Stomach (tissue), 9 donors: Measurements from ENCODE around the gene NLGN1. TPM values are rescaled to one million over a fixed set of nuclear protein-coding genes. Genes with fewer than 3 reads are reported as not detected.

ENCODE experiments used
- DNase-seq, 2 donors: peaks; one replicate each; pipeline versions ENCODE4 v3.0.0 to v3.0.0-alpha.2; 2013 to 2019
- H3K27ac ChIP-seq, 5 donors: fragments of 200-600 bp in 4 of 5; sonication (generic) in 4 of 5; one replicate each; pipeline ENCODE4 v1.5.1; 2013 to 2019; ENCODE audit warnings: mild to moderate bottlenecking in 1 of 5, moderate library complexity in 1 of 5
- H3K27me3 ChIP-seq, 3 donors: fragments of 200-600 bp; sonication (generic); one replicate each; pipeline ENCODE4 v1.5.1; 2017 to 2019; ENCODE audit warnings: mixed run types in 1 of 3
- H3K36me3 ChIP-seq, 4 donors: fragments of 200-600 bp; sonication (generic); 1 replicate in 3 of 4; 2 replicates in 1 of 4; pipeline ENCODE4 v1.5.1; 2016 to 2019
- H3K4me1 ChIP-seq, 4 donors: fragments of 200-600 bp; sonication (generic); one replicate each; pipeline ENCODE4 v1.5.1; 2016 to 2019
- H3K4me3 ChIP-seq, 4 donors: fragments of 200-600 bp; sonication (generic) in 3 of 4; one replicate each; pipeline ENCODE4 v1.5.1; 2016 to 2019; ENCODE audit warnings: mild to moderate bottlenecking in 1 of 4
- H3K9me3 ChIP-seq, 4 donors: fragments of 200-600 bp; sonication (generic); one replicate each; pipeline ENCODE4 v1.5.1; 2016 to 2019
- EP300 ChIP-seq: sonication (generic); formaldehyde crosslinking; IDR thresholded peaks from one replicate; pipeline ENCODE4 v1.6.1; 2017; ENCODE audit warnings: antibody characterized with exemption
- POLR2A ChIP-seq, 4 donors: fragments of 450-650 bp; IDR thresholded peaks; one replicate each; pipeline ENCODE4 v1.6.1; 2016; ENCODE audit warnings: antibody characterized with exemption in 4 of 4, control low read depth in 2 of 4, mild to moderate bottlenecking in 1 of 4, moderate library complexity in 1 of 4
- POLR2AphosphoS5 ChIP-seq, 3 donors: sonication (generic); formaldehyde crosslinking; IDR thresholded peaks; one replicate each; pipeline ENCODE4 v1.6.1; 2016; ENCODE audit warnings: antibody characterized with exemption in 3 of 3
- WGBS, 5 donors: extraction: QIAGEN DNeasy Blood & Tissue Kit in 3 of 5; methylation state at CpG; one replicate each; pipeline versions ENCODE4 v1.1.5 to v1.1.7; 2013 to 2018; 5-methylcytosine and 5-hydroxymethylcytosine counted together
- intact Hi-C: fragments of 100-400 bp; cut with DNase I; formaldehyde crosslinking; loops from one replicate; pipeline ENCODE4 v1.15.1; 2023; ENCODE audit warnings: low total_unique reads
- polyA plus RNA-seq, 3 donors: library from polyadenylated mRNA; stranded (reverse); fragments of 200-250 nt; gene quantifications; one replicate each; pipeline ENCODE4 v1.2.3, GENCODE V29; 2013
- total RNA-seq, 5 donors: library from RNA; depleted of rRNA; stranded (reverse); fragments of >200 nt; gene quantifications; one replicate each; pipeline versions ENCODE4 v1.1.0 to v1.2.3, GENCODE V29; 2014 to 2016
- TF ChIP-seq, protein P1 (sequence below), 7 experiments: fragments of 450-650 bp in 4 of 7; fragments of 200-600 bp in 3 of 7; sonication (generic) in 3 of 7; IDR thresholded peaks; one replicate each; pipeline ENCODE4 v1.5.1; 2016 to 2019; ENCODE audit warnings: antibody characterized with exemption in 7 of 7, control low read depth in 2 of 7, mild to moderate bottlenecking in 1 of 7
- donor health status: healthy with polysubstance abuse.
- donor health status: Bipolar disorder and iron deficiency.
- donor health status: healthy.

NLGN1 gene
- total and polyA plus RNA-seq, 8 donors: 0.15 to 45.2 (median 4.8) TPM; not detected in 1

DNA sequence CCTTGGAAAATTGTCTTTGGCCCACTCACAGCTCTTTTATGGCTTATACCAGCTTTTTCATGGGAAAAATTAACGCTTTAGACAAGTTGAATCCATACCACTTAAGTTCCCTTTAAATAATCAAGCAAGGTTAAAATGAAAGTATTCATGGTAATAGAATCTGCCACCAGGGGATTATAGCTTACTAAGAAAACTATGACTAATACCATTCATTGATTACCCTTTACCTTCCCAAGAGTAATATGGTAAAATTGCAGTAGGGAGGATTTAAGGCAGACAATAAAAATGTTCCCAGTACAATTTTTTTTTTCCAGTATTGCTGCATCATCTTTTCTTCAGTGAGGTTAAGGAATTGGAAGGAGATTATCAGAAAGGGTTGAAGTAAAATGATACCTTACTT, 820.5 kb downstream of the NLGN1 start:
- H3K36me3 ChIP-seq: no peaks in the 10 kb centered on the region
- 84 to 100% (median 95%) methylated on average over 1 of the region's 1 CpG for WGBS, 5 donors
- H3K9me3 ChIP-seq: no peaks in the 10 kb centered on the region
- intact Hi-C loops: no loop called here
- no peak overlapping the region for H3K27ac ChIP-seq
- TF ChIP-seq, protein P1, sequence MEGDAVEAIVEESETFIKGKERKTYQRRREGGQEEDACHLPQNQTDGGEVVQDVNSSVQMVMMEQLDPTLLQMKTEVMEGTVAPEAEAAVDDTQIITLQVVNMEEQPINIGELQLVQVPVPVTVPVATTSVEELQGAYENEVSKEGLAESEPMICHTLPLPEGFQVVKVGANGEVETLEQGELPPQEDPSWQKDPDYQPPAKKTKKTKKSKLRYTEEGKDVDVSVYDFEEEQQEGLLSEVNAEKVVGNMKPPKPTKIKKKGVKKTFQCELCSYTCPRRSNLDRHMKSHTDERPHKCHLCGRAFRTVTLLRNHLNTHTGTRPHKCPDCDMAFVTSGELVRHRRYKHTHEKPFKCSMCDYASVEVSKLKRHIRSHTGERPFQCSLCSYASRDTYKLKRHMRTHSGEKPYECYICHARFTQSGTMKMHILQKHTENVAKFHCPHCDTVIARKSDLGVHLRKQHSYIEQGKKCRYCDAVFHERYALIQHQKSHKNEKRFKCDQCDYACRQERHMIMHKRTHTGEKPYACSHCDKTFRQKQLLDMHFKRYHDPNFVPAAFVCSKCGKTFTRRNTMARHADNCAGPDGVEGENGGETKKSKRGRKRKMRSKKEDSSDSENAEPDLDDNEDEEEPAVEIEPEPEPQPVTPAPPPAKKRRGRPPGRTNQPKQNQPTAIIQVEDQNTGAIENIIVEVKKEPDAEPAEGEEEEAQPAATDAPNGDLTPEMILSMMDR (IDR thresholded peaks at IDR 0.05): no peak
- no peak for TF ChIP-seq POLR2A (IDR thresholded peaks at IDR 0.05)
- no peak for TF ChIP-seq POLR2AphosphoS5 (IDR thresholded peaks at IDR 0.05)
- TF ChIP-seq EP300: no peak
- DNase-seq: no peak
- H3K4me1 ChIP-seq: peaks cover 0 to 2% (median under 1%) of the 10 kb centered on the region in 4 donors
- no peaks in the 10 kb centered on the region for H3K27me3 ChIP-seq
- H3K4me3 ChIP-seq: no peak overlapping the region

DNA sequence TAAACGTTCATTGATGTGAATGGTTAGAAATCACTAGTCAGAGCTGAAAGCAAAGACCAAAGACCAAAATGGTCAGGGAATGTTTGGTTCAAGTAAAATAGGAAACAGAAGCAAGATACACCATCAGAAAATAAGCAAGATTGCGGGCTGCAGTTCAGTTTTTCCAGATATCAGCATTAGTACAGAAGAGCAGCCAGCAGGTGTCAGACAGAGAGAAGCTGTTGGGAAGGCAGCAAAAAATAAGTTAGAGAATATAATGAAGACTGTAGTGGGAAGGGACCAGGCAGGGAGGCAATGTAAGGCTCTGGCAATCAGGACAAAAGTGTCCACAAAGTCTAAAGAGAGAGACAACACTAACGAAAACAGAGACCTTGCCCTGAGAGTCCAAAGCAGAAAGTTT, 822.2 kb downstream of the NLGN1 start:
- 49 to 67% (median 62%) methylated on average over 3 of the region's 3 CpGs for WGBS, 5 donors
- TF ChIP-seq, protein P1 (IDR thresholded peaks at IDR 0.05): no peak
- TF ChIP-seq EP300: no peak
- TF ChIP-seq POLR2A (IDR thresholded peaks at IDR 0.05): no peak
- no peak for TF ChIP-seq POLR2AphosphoS5 (IDR thresholded peaks at IDR 0.05)
- Histone ChIP-seq H3K27ac (no peak overlapping the region), H3K27me3 (no peaks in the 10 kb centered on the region), H3K9me3 (no peaks in the 10 kb centered on the region), H3K36me3 (no peaks in the 10 kb centered on the region), H3K4me1 (peaks cover 0 to 12% (median 3%) of the 10 kb centered on the region in 4 donors), H3K4me3 (no peak overlapping the region)
- intact Hi-C loops: no loop called here
- DNase-seq: peak in 1 of 2 donors; percentile 22

DNA sequence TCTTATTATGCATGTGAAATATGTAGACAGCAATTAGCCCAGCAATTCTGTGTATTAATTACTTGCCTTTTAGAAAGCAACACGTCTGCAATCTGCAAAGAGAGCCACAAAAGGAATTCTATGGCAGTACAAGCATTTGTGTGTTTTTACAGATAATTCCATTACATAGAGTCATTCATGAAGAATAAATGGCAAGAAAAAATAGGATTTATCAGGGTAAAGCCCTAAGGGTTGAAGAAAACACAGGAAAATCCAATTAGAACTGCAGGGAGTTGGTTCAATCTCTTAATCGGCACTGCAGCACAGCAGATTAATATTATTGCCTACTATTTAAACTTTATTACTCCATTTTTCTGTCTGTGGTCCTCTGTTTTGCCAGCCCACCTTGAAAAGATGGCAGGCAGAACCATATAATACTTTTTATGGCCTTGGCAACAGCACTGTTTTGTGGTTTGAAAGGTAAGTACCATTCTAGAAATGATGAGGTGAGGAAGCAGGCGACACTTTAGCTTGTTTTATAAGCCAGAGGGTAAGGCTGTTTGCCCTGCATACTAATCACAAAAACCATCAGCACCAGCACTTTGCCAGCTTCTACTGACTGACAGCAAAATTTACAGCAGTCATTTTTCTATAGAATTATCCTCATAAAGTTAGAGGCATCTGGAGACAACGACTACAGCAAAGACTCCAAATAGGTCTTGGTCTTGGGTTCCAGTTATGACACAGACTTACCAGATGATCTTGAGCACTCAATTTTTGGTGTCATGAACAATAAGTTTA, 823.4 kb downstream of the NLGN1 start:
- H3K36me3 ChIP-seq: no peaks in the 10 kb centered on the region
- H3K4me3 ChIP-seq: no peak overlapping the region
- 54 to 73% (median 59%) methylated on average over 4 of the region's 4 CpGs for WGBS, 5 donors
- H3K27me3 ChIP-seq: no peaks in the 10 kb centered on the region
- intact Hi-C loops: no loop called here
- H3K9me3 ChIP-seq: no peaks in the 10 kb centered on the region
- no peak overlapping the region for H3K27ac ChIP-seq
- peaks cover 0 to 12% (median 3%) of the 10 kb centered on the region in 4 donors for H3K4me1 ChIP-seq
- TF ChIP-seq, protein P1 (IDR thresholded peaks at IDR 0.05): no peak
- no peak for DNase-seq

DNA sequence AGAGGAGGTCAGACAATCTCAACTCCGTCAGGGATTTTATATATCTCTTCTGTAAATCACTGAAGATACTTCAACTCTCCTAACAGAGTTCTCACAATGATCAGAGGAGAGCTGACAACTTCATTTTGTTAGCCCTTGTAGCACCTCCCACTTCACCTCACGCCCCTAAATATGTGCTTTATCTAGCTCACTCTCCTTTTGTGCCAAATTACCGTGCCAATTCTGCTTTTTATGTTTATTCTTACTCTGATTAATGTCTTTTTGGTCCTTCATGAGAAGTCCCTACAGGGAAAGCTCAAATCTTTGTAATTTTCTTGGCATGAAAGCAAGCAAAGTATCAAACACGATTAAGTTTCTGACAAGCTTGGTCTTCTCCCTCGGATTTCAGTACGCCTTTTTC, 825.5 kb downstream of the NLGN1 start:
- H3K9me3 ChIP-seq: no peaks in the 10 kb centered on the region
- H3K4me1 ChIP-seq: peaks cover 0 to 12% (median 3%) of the 10 kb centered on the region in 4 donors
- intact Hi-C loops: no loop called here
- H3K27ac ChIP-seq: no peak overlapping the region
- TF ChIP-seq EP300 (no peak), POLR2AphosphoS5 (IDR thresholded peaks at IDR 0.05) (no peak), POLR2A (IDR thresholded peaks at IDR 0.05) (no peak)
- TF ChIP-seq, protein P1 (IDR thresholded peaks at IDR 0.05): no peak
- H3K36me3 ChIP-seq: no peaks in the 10 kb centered on the region
- H3K4me3 ChIP-seq: no peak overlapping the region
- WGBS, 5 donors: 28 to 47% (median 32%) methylated on average over 6 of the region's 6 CpGs
- H3K27me3 ChIP-seq: no peaks in the 10 kb centered on the region
- DNase-seq: peak in 1 of 2 donors; percentile 13
